Omental fat pad (tissue), 4 donors: ENCODE data around the gene SSH3. TPM values are rescaled to one million over a fixed set of nuclear protein-coding genes. Genes with fewer than 3 reads are reported as not detected.
"Not testable (repeated sequence)": the region's sequence is repeated elsewhere in the genome, so short reads cannot be mapped to it uniquely, and the experiment has no call there.

Source experiments
- ATAC-seq: fragments of 150-250 bp; one replicate; pipeline ENCODE4 v1.9.1; 2016; ENCODE audit warnings: mild to moderate bottlenecking, moderate library complexity; ENCODE audit not compliant: low FRiP score
- DNase-seq: peaks from one replicate; pipeline ENCODE4 v3.0.0-alpha.2; 2019; ENCODE audit warnings: low spot score
- total RNA-seq, 4 donors: library from RNA; depleted of rRNA; stranded (reverse); fragments of >200 nt; gene quantifications; one replicate each; pipeline ENCODE4 v1.1.0, GENCODE V29; 2016
- TF ChIP-seq, protein P1 (sequence below), 3 donors: fragments of 450-650 bp; IDR thresholded peaks; one replicate each; pipeline ENCODE4 v1.5.1; 2016 to 2017; ENCODE audit warnings: antibody characterized with exemption in 3 of 3, mild to moderate bottlenecking in 3 of 3, moderate library complexity in 2 of 3

The SSH3 gene
- total RNA-seq, 4 donors from 2014 or later: 22.6 to 44.6 (median 28.3) TPM

GRCh38 chr11:67315325-67315909, 12.1 kb downstream of the SSH3 start:
- ATAC-seq (no peak), DNase-seq (no peak)

GRCh38 chr11:67316882-67317204, 13.5 kb downstream of the SSH3 start:
- DNase-seq (no peak), ATAC-seq (no peak)
- TF ChIP-seq, protein P1, sequence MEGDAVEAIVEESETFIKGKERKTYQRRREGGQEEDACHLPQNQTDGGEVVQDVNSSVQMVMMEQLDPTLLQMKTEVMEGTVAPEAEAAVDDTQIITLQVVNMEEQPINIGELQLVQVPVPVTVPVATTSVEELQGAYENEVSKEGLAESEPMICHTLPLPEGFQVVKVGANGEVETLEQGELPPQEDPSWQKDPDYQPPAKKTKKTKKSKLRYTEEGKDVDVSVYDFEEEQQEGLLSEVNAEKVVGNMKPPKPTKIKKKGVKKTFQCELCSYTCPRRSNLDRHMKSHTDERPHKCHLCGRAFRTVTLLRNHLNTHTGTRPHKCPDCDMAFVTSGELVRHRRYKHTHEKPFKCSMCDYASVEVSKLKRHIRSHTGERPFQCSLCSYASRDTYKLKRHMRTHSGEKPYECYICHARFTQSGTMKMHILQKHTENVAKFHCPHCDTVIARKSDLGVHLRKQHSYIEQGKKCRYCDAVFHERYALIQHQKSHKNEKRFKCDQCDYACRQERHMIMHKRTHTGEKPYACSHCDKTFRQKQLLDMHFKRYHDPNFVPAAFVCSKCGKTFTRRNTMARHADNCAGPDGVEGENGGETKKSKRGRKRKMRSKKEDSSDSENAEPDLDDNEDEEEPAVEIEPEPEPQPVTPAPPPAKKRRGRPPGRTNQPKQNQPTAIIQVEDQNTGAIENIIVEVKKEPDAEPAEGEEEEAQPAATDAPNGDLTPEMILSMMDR (IDR thresholded peaks at IDR 0.05): no peak

More at GRCh38 chr11:67315325-67315909, 12.1 kb downstream of the SSH3 start:
- TF ChIP-seq, protein P1 (IDR thresholded peaks at IDR 0.05): no peak

DNA sequence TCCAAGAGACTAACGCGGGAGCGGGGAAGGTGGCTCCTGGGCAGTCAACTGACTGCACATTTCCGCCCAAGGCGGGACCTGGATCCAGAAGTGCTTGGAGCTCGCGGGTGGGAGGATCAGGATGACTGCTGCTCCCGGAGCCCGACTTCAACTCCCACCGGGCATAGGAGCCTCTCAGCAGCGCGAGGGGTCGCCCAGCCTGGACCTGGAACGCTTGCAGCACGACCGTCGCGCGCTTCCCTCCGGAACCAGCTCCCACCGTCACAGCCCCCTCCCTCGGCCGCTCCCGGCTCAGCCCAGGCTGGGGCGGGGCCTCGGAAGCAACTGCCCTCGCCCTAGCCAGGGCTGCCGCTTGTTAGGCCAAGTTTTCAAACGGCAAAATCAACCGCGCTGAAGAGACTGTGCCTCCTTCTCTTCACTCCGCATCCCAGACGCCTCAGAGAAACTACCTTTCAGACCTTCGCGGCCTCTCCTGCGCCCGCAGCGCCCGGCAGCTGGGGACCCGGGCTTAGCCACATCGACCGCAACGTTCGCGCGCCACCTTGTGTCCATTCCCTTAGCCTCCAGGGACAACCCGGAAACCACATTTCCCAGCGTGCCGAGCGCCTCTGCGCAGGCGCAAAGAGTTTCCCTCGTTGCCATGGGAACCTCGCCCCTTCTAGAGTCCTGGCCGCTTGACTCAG, 14.0 kb downstream of the SSH3 start:
- TF ChIP-seq, protein P1 (IDR thresholded peaks at IDR 0.05): peak in 2 of 3 donors; percentile 79 to 92
- peak; percentile 96 for DNase-seq
- ATAC-seq: peak; percentile 88

DNA sequence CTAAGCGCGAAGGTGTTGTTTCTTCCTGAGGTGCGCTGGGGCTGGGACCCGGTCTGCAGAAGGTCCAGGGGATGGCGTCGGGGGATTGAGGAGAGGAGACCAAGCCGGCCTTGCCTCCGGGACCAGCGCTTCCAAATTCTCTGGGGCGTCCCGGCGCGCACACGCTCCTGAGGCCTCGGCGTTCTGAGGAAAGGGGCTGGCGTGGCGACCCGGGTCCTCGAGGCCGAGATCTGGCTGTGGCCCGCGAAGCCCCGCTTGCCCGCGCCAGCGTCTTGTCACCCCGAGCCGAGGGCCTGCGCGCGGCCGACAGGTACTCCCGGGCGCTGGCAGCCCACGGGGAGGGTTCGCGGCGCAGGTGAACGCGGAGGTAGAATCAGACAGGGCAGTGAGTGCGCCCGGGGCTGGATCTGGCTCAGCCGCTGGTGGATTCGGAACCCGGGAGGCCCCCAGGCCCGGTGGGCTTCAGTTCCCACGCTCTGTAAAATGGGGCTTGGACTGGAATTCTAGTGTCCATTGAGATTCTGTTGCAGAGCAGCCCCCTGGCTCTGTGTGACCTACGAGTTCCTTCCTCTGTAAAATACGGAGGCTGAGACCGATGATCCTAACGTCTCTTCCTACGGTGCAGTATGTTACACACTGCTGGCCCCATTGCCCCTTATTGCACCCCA, 14.7 kb downstream of the SSH3 start:
- DNase-seq (no peak), ATAC-seq (peak; percentile 30)
- TF ChIP-seq, protein P1 (IDR thresholded peaks at IDR 0.05): no peak

DNA sequence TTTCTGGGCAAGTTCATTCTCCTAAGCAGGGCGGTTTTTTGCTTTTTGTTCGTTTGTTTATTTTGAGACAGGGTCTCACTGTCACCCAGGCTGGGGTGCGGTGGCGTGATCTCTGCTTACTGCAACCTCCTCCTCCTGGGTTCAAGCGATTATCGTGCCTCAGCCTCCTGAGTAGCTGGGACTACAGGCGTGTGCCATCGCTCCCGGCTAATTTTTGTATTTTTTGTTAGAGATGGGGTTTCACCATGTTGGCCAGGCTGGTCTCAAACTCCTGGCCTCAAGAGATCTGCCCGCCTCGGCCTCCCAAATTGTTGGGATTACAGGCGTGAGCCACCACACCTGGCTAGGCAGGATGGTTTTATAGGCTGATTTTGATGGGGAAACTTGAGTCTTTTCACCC, 15.5 kb downstream of the SSH3 start:
- DNase-seq, ATAC-seq: not testable (repeated sequence)

DNA sequence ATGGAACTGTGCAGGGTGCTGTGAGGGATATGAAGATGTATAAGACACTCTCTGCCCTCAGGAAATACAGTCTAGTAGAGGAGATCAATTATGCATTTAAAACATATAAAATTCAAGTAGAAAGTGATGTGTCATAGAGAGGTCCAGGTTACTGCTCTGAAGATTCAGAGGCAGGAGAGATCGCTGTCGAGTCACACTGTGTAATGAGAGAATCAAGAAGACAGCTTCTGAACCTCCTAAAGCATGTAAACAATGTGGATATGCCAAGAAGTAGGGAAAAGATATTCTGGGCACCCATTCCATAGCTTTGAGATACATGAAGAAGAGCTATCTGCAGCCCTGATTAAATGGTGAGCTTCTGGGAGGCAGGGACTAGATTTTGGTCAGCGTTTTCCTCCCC, 16.7 kb downstream of the SSH3 start:
- TF ChIP-seq, protein P1 (IDR thresholded peaks at IDR 0.05): no peak
- ATAC-seq (no peak), DNase-seq (no peak)

- ATAC-seq (no peak), DNase-seq (no peak)
- TF ChIP-seq, protein P1 (IDR thresholded peaks at IDR 0.05): no peak
Observed at GRCh38 chr11:67320691-67321090, 17.4 kb downstream of the SSH3 start.
